IPS-18c (cell line): ENCODE results near the gene ABHD17A.
A peak's percentile ranks its signal among the peaks of the same experiment; 100 is the strongest.
"Not testable (repeated sequence)": the region's sequence is repeated elsewhere in the genome, so short reads cannot be mapped to it uniquely, and the experiment has no call there.

Source experiments
- H3K4me3 ChIP-seq: 2 replicates; pipeline ENCODE4 v1.7.0; 2013; ENCODE audit warnings: low read depth, mild to moderate bottlenecking, low read length, moderate library complexity; ENCODE audit not compliant: insufficient read depth
- H3K9me3 ChIP-seq: one replicate; pipeline ENCODE4 v1.6.1; 2013; ENCODE audit warnings: mild to moderate bottlenecking, low read length, moderate library complexity; ENCODE audit not compliant: control insufficient read depth, insufficient read depth

Gene ABHD17A

GRCh38 chr19:1888385-1888784, 3.1 kb upstream of the ABHD17A start:
- Histone ChIP-seq H3K4me3 (no peak overlapping the region), H3K9me3 (no peaks in the 10 kb centered on the region)

GRCh38 chr19:1886360-1886759, 1.1 kb upstream of the ABHD17A start:
- H3K9me3 ChIP-seq = not testable (repeated sequence)

GRCh38 chr19:1884719-1885334, 469 bp downstream of the ABHD17A start:
- Histone ChIP-seq H3K4me3 (peak overlapping the region; percentile 95), H3K9me3 (no peaks in the 10 kb centered on the region)

More at GRCh38 chr19:1886360-1886759, 1.1 kb upstream of the ABHD17A start:
- not testable (repeated sequence) for H3K4me3 ChIP-seq

GRCh38 chr19:1884291-1884718, 991 bp downstream of the ABHD17A start:
- H3K9me3 ChIP-seq = no peaks in the 10 kb centered on the region
- H3K4me3 ChIP-seq = peak overlapping the region; percentile 95

- Histone ChIP-seq H3K4me3 (0 out of 2 replicates have a peak overlapping the region, but pooled peaks have one; percentile 6), H3K9me3 (no peaks in the 10 kb centered on the region)
These were observed 1.5 kb downstream of the ABHD17A start for GRCh38 chr19:1883784-1884183.

- Histone ChIP-seq H3K9me3 (no peaks in the 10 kb centered on the region), H3K4me3 (no peak overlapping the region)
These were observed 2.3 kb downstream of the ABHD17A start for GRCh38 chr19:1882786-1883692.

GRCh38 chr19:1882089-1882785, 3.1 kb downstream of the ABHD17A start:
- Histone ChIP-seq H3K4me3 (no peak overlapping the region), H3K9me3 (no peaks in the 10 kb centered on the region)

- H3K4me3 ChIP-seq, H3K9me3 ChIP-seq: not testable (repeated sequence)
These were observed 3.8 kb downstream of the ABHD17A start for GRCh38 chr19:1881393-1882088.

- H3K9me3 ChIP-seq = no peaks in the 10 kb centered on the region
- H3K4me3 ChIP-seq = no peak overlapping the region
These were observed 4.5 kb downstream of the ABHD17A start for GRCh38 chr19:1880611-1881392.

- not testable (repeated sequence) for H3K9me3 ChIP-seq, H3K4me3 ChIP-seq
These were observed 5.3 kb downstream of the ABHD17A start for GRCh38 chr19:1879982-1880381.

- not testable (repeated sequence) for H3K9me3 ChIP-seq, H3K4me3 ChIP-seq
These were observed 6.7 kb downstream of the ABHD17A start for GRCh38 chr19:1878583-1878982.

GRCh38 chr19:1877280-1877660, 8.0 kb downstream of the ABHD17A start:
- H3K4me3 ChIP-seq, H3K9me3 ChIP-seq: not testable (repeated sequence)

GRCh38 chr19:1876496-1877279, 8.6 kb downstream of the ABHD17A start:
- H3K9me3 ChIP-seq = not testable (repeated sequence)
- peak overlapping the region; percentile 98 for H3K4me3 ChIP-seq

- H3K4me3 ChIP-seq = peak overlapping the region; percentile 98
These were observed 9.4 kb downstream of the ABHD17A start for GRCh38 chr19:1875646-1876495.

GRCh38 chr19:1875265-1875645, 10.0 kb downstream of the ABHD17A start:
- not testable (repeated sequence) for H3K9me3 ChIP-seq
- peak overlapping the region; percentile 98 for H3K4me3 ChIP-seq

More at GRCh38 chr19:1875646-1876495, 9.4 kb downstream of the ABHD17A start:
- H3K9me3 ChIP-seq = no peaks in the 10 kb centered on the region
